A673 (cell line): ENCODE results near the gene BCL2. TPM values are rescaled to one million over a fixed set of nuclear protein-coding genes. Genes with fewer than 3 reads are reported as not detected.

ENCODE experiments used
- BruUV-seq: library from RNA; stranded (reverse); fragments of 400-500 nt; replicated peaks from 2 replicates; lab custom pipeline; 2021; lab: Mats Ljungman, UMichigan
- CTCF ChIA-PET: fragments of 300-600 bp; sonication (Branson Sonifier 250); formaldehyde crosslinking; loops from one replicate; lab custom pipeline; 2022; ENCODE audit warnings: antibody characterized with exemption; lab: Charles Lee
- POLR2A ChIA-PET: fragments of 300-600 bp; sonication (Branson Sonifier 250); formaldehyde crosslinking; loops from one replicate; lab custom pipeline; 2022; ENCODE audit warnings: antibody characterized with exemption; ENCODE audit not compliant: low non-redundant PET; lab: Charles Lee
- DNase-seq: peaks from one replicate; pipeline ENCODE4 v3.0.0-alpha.2; 2015; ENCODE audit warnings: low spot score
- H3K27ac ChIP-seq: fragments of 200-600 bp; sonication (generic); 2 replicates; pipeline ENCODE4 v1.5.1; 2016; ENCODE audit warnings: mixed run types, low read depth, mild to moderate bottlenecking, mixed read lengths, antibody characterized with exemption, low read length; ENCODE audit not compliant: poor library complexity, severe bottlenecking
- H3K27me3 ChIP-seq: fragments of 200-600 bp; sonication (generic); replicated peaks from 2 replicates; pipeline ENCODE4 v1.6.1; 2017; ENCODE audit warnings: mixed run types, low read depth, mild to moderate bottlenecking, mixed read lengths, antibody characterized with exemption, low read length; ENCODE audit not compliant: insufficient read depth, poor library complexity
- H3K36me3 ChIP-seq: fragments of 200-600 bp; sonication (generic); 2 replicates; pipeline ENCODE4 v1.6.1; 2016; ENCODE audit warnings: mixed run types, mild to moderate bottlenecking, mixed read lengths, antibody characterized with exemption, low read length; ENCODE audit not compliant: insufficient read depth, poor library complexity, severe bottlenecking
- H3K4me1 ChIP-seq: fragments of 200-600 bp; sonication (generic); 2 replicates; pipeline ENCODE4 v1.6.1; 2017; ENCODE audit warnings: mixed run types, mild to moderate bottlenecking, mixed read lengths, antibody characterized with exemption, low read length; ENCODE audit not compliant: insufficient read depth, poor library complexity, severe bottlenecking
- H3K4me3 ChIP-seq: fragments of 200-600 bp; sonication (generic); 2 replicates; pipeline ENCODE4 v1.5.1; 2016; ENCODE audit warnings: low read depth, mixed run types, mild to moderate bottlenecking, mixed read lengths, low read length; ENCODE audit not compliant: poor library complexity, severe bottlenecking
- H3K9me3 ChIP-seq: fragments of 200-600 bp; sonication (generic); 2 replicates; pipeline ENCODE4 v1.6.1; 2016; ENCODE audit warnings: mixed run types, low read depth, mild to moderate bottlenecking, mixed read lengths, antibody characterized with exemption, low read length; ENCODE audit not compliant: poor library complexity, severe bottlenecking
- EZH2 ChIP-seq: fragments of 200-600 bp; sonication (generic); IDR thresholded peaks from 2 replicates; pipeline ENCODE4 v1.6.1; 2017; ENCODE audit warnings: borderline replicate concordance, low read depth, mild to moderate bottlenecking, mixed read lengths, antibody characterized with exemption, low read length; ENCODE audit not compliant: poor library complexity, severe bottlenecking
- intact Hi-C: fragments of 100-400 bp; cut with micrococcal nuclease; formaldehyde crosslinking; loops from one replicate; pipeline ENCODE4 v1.10.0; 2022; ENCODE audit not compliant: unreplicated experiment
- total RNA-seq: library from RNA; stranded (reverse); gene quantifications from 2 replicates; pipeline ENCODE4 v1.2.3, GENCODE V29; 2021
- TF ChIP-seq, protein P1 (sequence below): fragments of 300-800, 200-600 bp; sonication (generic); conservative IDR thresholded peaks from 2 replicates; pipeline ENCODE4 v1.5.1; 2017; ENCODE audit warnings: low read depth, mild to moderate bottlenecking, antibody characterized with exemption, low read length, moderate library complexity, mixed read lengths

BCL2 gene
- total RNA-seq, 1 experiment from 2014 or later, result 24.9 TPM

- Histone ChIP-seq H3K27ac (peak overlapping the region; percentile 74), H3K36me3 (peaks cover 100% of the 10 kb centered on the region), H3K4me1 (peaks cover 50% of the 10 kb centered on the region), H3K27me3 (no peaks in the 10 kb centered on the region), H3K9me3 (no peaks in the 10 kb centered on the region), H3K4me3 (no peak overlapping the region)
- CTCF ChIA-PET, result no interaction called here
- DNase-seq, result no peak
- BruUV-seq, result no TSS peak
- POLR2A ChIA-PET, result no interaction called here
- intact Hi-C loops, result loop anchor here (10.0 kb wide), 1 partner anchor 161 kb away; no protein-coding TSS in a partner anchor
- no peak for TF ChIP-seq EZH2
- TF ChIP-seq, protein P1, sequence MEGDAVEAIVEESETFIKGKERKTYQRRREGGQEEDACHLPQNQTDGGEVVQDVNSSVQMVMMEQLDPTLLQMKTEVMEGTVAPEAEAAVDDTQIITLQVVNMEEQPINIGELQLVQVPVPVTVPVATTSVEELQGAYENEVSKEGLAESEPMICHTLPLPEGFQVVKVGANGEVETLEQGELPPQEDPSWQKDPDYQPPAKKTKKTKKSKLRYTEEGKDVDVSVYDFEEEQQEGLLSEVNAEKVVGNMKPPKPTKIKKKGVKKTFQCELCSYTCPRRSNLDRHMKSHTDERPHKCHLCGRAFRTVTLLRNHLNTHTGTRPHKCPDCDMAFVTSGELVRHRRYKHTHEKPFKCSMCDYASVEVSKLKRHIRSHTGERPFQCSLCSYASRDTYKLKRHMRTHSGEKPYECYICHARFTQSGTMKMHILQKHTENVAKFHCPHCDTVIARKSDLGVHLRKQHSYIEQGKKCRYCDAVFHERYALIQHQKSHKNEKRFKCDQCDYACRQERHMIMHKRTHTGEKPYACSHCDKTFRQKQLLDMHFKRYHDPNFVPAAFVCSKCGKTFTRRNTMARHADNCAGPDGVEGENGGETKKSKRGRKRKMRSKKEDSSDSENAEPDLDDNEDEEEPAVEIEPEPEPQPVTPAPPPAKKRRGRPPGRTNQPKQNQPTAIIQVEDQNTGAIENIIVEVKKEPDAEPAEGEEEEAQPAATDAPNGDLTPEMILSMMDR, result no peak
These were observed 24.7 kb upstream of the BCL2 start for GRCh38 chr18:63344263-63344662.

- H3K4me3 ChIP-seq, result no peak overlapping the region
- ChIA-PET POLR2A (interaction anchor here (0.7 kb wide), 1 partner anchor 14 kb away, joined by 6 read pairs; no protein-coding TSS in a partner anchor), CTCF (no interaction called here)
- no TSS peak for BruUV-seq
- peak overlapping the region; percentile 51 for H3K27ac ChIP-seq
- intact Hi-C loops, result loop anchor here (1.0 to 10.0 kb wide), 2 partner anchors 97 to 163 kb away; no protein-coding TSS in a partner anchor
- TF ChIP-seq EZH2, result no peak
- TF ChIP-seq, protein P1, result peak; percentile 76
- peak; percentile 87 for DNase-seq
- peaks cover 45% of the 10 kb centered on the region for H3K4me1 ChIP-seq
- peaks cover 100% of the 10 kb centered on the region for H3K36me3 ChIP-seq
- H3K9me3 ChIP-seq, result no peaks in the 10 kb centered on the region
- H3K27me3 ChIP-seq, result no peaks in the 10 kb centered on the region
These were observed 22.6 kb upstream of the BCL2 start for GRCh38 chr18:63342206-63342605.

DNA sequence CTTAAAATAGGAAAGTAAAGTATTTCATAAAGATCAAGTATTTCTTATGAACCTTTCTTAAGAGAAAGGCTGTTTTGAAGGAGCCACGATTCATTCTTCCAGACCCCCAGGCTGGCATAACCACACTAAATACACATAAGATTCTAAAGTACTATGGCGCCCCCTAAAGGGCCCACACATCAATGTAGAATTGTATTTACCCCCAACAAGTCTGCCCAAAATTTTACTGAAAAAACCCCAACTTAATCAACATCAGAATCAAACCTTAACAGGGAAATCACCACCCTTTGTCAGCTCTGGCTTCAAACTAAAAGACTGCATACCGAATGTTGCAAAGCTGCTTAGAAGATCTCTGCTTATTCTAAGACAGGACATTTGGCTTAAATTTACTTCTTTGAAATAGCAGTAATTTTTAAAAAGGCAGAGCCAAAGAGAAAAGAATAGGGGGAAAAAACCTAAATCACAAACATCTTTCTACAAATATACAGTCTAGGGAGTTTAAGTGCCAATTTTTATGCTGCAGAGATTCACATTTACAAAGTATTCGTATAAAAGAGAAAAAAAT is 20.4 kb upstream of the BCL2 start:
- no TSS peak for BruUV-seq
- TF ChIP-seq, protein P1, result peak; percentile 77
- TF ChIP-seq EZH2, result no peak
- ChIA-PET CTCF (no interaction called here), POLR2A (no interaction called here)
- Histone ChIP-seq H3K27ac (no peak overlapping the region), H3K36me3 (peaks cover 100% of the 10 kb centered on the region), H3K27me3 (no peaks in the 10 kb centered on the region), H3K9me3 (no peaks in the 10 kb centered on the region), H3K4me1 (peaks cover 33% of the 10 kb centered on the region), H3K4me3 (no peak overlapping the region)
- intact Hi-C loops, result loop anchor here (10.0 kb wide), 1 partner anchor 165 kb away; no protein-coding TSS in a partner anchor
- peak; percentile 80 for DNase-seq
